ENCODE measurements around the gene ARHGAP10.

Gene ARHGAP10

GRCh38 chr4:148094149-148094548, 362.3 kb downstream of the ARHGAP10 start:
- no peak for DNase-seq (ENCODE audit: low spot score)

GRCh38 chr4:148095346-148095923, 363.5 kb downstream of the ARHGAP10 start:
- DNase-seq (ENCODE audit: low spot score) = no peak

- no peak for DNase-seq (ENCODE audit: low spot score)
Observed at GRCh38 chr4:148097801-148098200, 365.9 kb downstream of the ARHGAP10 start.

DNA sequence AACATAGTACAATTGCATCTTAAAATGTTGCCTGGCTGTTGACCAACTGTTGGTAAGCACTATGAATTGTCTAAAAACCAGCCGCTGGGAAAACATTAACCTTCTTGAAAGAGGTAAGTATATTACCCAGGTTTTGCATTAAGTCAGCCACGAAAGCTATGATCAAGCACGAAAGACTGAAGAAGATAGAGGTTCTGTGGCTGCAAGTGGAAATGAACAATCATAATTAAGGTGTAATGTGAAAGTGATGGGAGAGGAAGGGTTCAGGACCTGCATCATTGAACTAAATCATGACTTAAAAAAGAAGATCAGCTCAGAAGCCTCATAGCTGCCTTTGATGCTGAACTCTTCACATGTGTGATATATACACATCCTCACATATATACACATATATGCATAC, 369.3 kb downstream of the ARHGAP10 start:
- DNase-seq (ENCODE audit: low spot score) = no peak

GRCh38 chr4:148101790-148102189, 369.9 kb downstream of the ARHGAP10 start:
- DNase-seq (ENCODE audit: low spot score) = no peak

DNA sequence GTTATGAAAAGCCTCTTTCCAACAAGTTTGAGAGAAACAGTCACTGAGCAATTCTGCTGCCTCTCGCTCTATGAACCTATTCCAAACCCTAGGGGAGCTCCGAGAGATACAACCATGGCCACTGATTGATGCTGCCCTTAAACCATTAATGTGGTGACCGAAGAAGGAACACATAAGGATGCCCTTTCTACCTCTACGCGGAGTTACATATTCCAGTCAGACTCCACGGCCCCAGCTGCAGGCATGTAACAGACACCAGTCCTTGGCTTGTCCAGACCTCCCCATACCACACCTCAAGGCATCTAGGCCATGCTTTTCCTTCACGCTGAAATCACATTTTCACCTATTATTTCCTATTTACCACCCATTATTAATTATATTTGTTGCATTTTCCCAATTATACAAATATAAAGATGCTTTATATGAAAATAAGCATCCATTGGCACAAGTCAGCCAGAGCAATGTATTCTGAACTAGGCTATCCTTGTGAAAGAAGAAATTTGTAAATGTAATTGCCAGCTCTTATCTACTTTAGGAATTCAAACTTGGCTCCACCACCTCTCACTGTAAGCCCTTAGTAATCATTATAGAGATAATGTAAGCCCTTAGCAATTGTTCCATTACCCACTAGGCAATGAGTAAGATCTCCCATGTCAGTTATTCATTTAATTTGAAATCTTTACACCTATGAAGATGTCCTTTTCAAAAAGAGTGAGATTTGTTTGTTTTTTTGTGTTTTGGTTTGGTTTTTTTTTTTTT, 371.9 kb downstream of the ARHGAP10 start:
- no peak for DNase-seq (ENCODE audit: low spot score)

DNA sequence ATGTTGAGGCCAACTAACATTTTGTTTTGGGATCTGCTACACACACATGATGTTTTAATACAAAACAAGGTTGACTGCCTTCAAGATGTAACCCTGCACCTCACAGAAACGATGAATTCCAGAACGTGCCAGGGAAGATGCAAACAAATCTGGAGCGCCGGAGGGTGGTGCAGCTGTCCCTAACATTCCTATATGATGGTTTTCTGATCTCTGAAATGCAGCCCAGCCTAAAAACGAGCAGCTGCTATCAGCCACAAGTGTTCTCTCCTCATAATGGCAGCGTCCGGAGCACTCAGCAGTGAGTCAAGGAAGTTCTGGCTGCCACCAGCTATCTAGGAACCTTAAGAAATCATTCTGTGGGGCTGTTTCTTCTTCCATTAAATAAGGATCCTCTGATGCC, 376.9 kb downstream of the ARHGAP10 start:
- no peak for DNase-seq (ENCODE audit: low spot score)

DNA sequence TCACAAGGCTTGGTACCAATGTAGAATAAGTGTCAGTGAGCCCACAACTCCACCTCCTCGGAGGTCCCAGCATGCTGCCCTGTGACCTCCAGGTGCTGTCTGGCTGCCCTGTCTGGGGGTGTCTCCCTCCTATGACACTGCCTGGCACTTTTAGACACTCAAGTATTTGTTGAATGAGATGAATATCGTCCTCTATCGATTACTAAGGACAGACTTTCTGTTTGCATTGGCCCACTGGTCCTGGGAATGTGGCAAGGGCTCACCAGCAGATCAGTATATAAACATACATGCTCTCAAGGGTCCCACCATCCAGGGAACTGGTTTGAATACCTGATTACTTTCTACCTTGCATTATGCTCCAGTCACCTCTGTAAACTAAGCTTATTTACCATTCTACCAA, 377.3 kb downstream of the ARHGAP10 start:
- DNase-seq (ENCODE audit: low spot score) = no peak

- no peak for DNase-seq (ENCODE audit: low spot score)
Observed at GRCh38 chr4:148110169-148110568, 378.3 kb downstream of the ARHGAP10 start.

GRCh38 chr4:148112231-148112982, 380.5 kb downstream of the ARHGAP10 start:
- DNase-seq (ENCODE audit: low spot score) = peak; percentile 36

DNA sequence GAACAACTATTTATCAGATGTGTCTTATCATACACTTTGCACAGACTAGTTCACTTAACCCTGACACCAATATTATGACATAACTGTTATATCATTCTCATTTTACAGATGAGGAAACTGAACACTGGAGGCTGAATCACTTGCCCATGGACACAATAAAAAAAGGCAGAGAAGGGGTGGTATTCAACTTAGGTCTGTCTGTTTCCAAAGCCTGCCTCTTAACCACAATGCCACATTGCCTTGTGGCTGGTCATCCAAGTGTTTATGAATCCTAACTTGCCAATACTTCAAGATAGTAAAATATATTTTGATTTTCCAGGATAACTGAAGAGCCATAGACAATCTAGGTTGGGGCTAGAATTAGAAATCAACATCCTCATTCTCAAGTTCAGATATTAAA, 382.5 kb downstream of the ARHGAP10 start:
- no peak for DNase-seq (ENCODE audit: low spot score)

- DNase-seq (ENCODE audit: low spot score) = peak; percentile 14
Observed at GRCh38 chr4:148116264-148116663, 384.4 kb downstream of the ARHGAP10 start.

GRCh38 chr4:148116969-148117368, 385.1 kb downstream of the ARHGAP10 start:
- no peak for DNase-seq (ENCODE audit: low spot score)

DNA sequence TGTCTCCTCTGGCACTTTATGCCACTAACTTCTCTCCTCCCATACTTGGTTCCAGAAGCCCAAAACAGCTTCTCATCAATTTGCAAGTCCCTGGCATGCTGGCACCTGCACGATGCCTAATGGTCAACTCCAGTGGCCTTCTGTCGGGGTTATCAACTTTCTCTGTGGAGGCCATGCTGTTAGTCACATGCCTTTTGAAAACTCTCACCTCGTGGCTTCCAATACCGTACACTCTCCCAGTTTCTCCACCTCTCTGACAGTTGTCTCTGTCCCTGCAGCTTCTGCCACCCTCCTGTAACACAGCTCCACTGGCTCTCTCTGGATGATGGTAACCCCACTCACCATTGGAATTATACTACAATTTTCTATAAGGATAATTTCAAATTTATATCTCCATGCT, 386.3 kb downstream of the ARHGAP10 start:
- DNase-seq (ENCODE audit: low spot score) = no peak

DNA sequence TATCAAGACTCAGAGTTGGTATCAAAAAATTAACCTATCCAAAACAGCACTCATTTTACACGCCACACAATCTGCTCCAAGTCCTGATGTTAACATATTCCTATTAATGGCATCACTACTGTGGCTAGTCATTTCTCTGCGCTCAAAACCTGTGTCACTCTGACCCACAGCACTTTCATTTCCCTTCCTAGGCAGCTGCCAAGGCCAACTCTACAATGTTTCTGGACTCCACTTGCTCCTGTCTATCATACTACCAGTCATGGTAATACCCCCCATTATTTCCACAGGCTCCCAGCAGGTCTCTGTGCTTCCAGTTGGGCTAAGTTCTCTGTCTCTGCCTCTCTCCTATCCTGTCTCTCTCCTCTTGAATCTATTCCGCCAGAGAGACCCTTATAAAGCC, 386.7 kb downstream of the ARHGAP10 start:
- DNase-seq (ENCODE audit: low spot score) = no peak

DNA sequence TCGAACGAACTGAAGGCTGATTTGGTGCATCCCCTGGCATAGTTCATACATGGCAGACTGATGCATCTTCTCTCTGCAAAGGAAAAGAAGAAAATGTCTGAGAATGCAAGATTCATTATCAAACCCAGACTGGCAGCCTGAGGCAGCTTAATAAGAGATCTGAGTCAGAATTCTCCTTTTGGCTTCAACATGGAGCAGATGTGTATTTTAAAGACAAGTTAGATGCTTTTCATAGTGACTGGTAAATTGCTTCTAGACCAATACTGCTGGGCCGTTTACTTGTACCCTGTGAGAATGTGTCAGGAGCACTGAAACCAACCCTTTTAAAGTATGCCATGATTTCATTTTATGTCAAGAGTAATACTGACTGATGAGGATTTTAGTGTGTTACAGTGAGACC, 388.3 kb downstream of the ARHGAP10 start:
- no peak for DNase-seq (ENCODE audit: low spot score)
